ENCODE measurements around the gene SLC34A1.

SLC34A1 gene

DNA sequence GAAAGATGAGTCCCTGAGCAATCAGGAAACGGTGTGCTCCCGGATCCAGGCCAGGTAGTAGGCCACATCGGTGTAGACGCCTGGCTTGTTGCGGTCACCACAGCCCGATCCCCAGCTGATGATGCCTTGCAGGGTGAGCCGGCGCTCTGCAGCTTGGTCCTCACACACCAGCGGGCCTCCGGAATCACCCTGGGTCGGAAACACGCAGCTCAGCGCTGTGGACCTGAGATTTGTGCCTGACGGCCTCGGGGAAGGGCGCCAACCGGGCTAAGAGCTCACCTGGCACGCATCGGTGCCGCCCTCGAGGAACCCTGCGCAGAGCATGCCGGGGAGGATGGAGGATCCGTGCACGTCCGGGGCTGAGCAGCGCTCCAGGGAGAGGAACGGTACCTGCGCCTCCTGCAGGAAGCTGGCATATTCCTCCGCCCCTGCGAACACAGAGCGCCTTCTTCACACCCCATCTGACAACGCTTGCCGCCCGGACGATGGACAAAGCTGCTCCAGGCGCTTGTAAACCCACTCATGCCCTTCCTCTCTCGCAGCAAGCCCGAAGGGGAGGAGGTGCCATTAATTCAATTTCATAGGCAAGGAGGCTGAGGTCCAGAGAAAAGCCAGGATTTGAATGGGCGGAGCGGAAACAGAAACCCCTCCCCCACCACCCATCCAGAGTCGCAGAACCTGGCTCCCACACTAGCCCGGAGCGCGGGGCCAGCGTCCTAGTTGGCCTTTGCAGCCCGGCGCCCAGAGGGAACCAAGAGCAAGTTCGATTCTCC lies 18.2 kb downstream of the SLC34A1 start:
- no peaks in the 10 kb centered on the region for H3K27me3 ChIP-seq (ENCODE audit: insufficient read depth, low read depth, severe bottlenecking)
- TF ChIP-seq, protein P1, sequence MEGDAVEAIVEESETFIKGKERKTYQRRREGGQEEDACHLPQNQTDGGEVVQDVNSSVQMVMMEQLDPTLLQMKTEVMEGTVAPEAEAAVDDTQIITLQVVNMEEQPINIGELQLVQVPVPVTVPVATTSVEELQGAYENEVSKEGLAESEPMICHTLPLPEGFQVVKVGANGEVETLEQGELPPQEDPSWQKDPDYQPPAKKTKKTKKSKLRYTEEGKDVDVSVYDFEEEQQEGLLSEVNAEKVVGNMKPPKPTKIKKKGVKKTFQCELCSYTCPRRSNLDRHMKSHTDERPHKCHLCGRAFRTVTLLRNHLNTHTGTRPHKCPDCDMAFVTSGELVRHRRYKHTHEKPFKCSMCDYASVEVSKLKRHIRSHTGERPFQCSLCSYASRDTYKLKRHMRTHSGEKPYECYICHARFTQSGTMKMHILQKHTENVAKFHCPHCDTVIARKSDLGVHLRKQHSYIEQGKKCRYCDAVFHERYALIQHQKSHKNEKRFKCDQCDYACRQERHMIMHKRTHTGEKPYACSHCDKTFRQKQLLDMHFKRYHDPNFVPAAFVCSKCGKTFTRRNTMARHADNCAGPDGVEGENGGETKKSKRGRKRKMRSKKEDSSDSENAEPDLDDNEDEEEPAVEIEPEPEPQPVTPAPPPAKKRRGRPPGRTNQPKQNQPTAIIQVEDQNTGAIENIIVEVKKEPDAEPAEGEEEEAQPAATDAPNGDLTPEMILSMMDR (IDR thresholded peaks at IDR 0.05; ENCODE audit: low read depth, low read length), result peak; percentile 71
- H3K4me3 ChIP-seq (ENCODE audit: low read depth, low read length), result peak overlapping the region; percentile 51
- H3K36me3 ChIP-seq, result no peaks in the 10 kb centered on the region
- H3K9me3 ChIP-seq (ENCODE audit: severe bottlenecking), result no peaks in the 10 kb centered on the region
- peak; percentile 83 for DNase-seq
- peak overlapping the region; percentile 68 for H3K27ac ChIP-seq

DNA sequence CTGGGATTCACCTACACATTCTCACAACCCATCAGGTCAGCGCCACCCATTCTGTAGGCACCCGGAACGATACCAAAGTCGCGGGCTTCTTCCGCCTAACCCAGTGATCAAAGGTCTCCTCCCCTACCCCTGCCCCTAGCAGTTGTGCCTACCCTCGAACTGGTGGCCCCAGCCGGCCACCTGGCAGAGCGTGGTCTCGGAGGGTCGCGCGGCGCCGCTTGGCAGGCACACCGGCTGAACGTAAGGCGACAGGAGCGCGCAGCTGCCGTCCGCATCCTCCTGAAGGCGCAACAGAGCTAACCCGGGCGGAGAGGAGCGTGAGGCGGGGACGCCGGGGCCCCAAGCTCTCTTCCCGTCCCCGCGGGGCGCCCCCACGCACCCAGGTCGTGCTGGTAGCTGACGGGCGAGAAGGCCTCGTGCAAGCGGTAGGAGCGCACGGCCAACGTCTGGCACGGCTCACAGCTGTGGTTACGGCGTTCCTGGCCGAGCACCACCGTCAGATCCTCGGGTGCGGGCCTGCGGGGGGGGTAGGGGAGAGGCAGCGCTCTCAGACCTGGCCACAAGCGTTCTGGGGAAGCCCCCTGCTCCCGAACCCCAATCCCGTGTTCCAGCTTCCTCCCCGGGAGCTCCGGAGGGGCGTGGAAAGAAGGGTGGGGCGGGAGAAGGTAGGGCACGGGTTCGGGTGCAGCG lies 19.0 kb downstream of the SLC34A1 start:
- Histone ChIP-seq H3K36me3 (no peaks in the 10 kb centered on the region), H3K27me3 (ENCODE audit: insufficient read depth, low read depth, severe bottlenecking) (no peaks in the 10 kb centered on the region), H3K27ac (peak overlapping the region; percentile 68), H3K4me3 (ENCODE audit: low read depth, low read length) (peak overlapping the region; percentile 51), H3K9me3 (ENCODE audit: severe bottlenecking) (no peaks in the 10 kb centered on the region)
- peak; percentile 33 for DNase-seq
- TF ChIP-seq, protein P1 (IDR thresholded peaks at IDR 0.05; ENCODE audit: low read depth, low read length), result no peak

DNA sequence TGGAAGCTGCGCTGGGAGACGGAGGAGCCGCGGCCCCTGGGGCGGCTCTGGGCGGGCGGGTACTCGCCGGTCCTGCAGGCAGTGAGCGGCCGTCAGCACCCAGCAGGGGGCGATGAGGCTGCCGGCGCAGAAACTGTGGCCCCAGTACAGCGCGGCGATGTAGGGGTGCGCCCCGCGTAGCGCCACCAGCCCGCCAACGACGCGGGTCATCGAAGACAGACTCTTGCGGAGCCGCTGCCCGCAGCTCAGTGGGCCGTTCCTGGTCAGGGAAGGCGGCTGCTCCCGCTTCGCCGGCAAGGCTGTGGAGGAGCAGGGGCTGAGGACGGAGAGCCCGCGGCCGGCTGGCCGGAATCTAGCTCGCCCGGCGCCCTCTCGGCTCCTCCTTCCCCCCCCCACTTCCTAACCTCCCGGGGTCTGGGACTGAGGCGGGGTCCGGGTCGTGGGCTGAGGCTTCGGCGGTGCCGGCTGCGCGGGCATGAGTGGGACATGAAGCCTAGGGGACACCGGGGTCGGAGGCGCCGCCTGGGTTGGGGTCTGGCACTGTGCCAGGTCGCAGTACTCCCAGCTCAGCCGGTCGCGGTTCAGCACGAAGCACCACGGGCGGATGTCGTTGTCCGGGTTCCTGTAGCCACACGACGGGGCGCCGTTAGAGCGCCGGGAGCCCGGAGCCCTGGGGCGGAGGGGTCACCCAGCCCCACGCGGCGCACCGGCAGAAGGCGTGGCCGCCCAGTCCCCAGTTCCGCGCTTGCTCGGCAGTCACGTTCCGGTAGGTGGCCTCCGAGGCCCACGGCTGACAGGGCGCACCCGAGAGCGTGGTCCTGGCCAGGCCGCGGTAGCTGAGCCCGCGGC lies 19.8 kb downstream of the SLC34A1 start:
- H3K9me3 ChIP-seq (ENCODE audit: severe bottlenecking), result no peaks in the 10 kb centered on the region
- TF ChIP-seq, protein P1 (IDR thresholded peaks at IDR 0.05; ENCODE audit: low read depth, low read length), result peak; percentile 77
- H3K27ac ChIP-seq, result peak overlapping the region; percentile 68
- peak overlapping the region; percentile 51 for H3K4me3 ChIP-seq (ENCODE audit: low read depth, low read length)
- DNase-seq, result peak; percentile 76
- no peaks in the 10 kb centered on the region for H3K36me3 ChIP-seq
- no peaks in the 10 kb centered on the region for H3K27me3 ChIP-seq (ENCODE audit: insufficient read depth, low read depth, severe bottlenecking)

DNA sequence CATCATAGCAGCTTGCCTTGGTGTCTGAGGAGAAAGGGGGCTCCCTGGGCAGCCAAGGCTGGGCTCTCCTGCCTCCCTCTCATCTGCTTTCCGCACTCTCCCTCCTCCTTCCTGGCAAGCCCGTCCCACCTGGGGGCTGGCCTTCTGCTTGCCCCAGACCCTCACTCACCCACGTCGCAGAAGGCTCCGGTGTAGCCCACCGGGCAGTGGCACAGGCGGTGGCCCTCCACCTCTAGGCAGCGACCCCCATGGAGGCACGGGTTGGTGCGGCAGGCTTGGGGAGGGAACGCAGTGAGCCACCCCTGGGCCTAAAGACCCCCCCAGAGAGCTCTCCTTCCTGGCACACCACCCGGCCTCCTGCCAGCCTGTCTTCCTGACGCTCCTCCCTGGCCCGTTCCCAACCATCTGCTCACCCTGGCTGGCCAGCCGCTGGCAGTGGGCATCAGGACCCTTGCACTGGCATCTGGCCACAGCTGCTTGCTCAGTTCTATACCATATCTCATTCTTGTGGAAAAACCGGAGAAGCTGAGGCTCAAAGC lies 20.5 kb downstream of the SLC34A1 start:
- H3K27ac ChIP-seq, result peak overlapping the region; percentile 68
- no peak for DNase-seq
- TF ChIP-seq, protein P1 (IDR thresholded peaks at IDR 0.05; ENCODE audit: low read depth, low read length), result no peak
- no peaks in the 10 kb centered on the region for H3K27me3 ChIP-seq (ENCODE audit: insufficient read depth, low read depth, severe bottlenecking)
- no peaks in the 10 kb centered on the region for H3K9me3 ChIP-seq (ENCODE audit: severe bottlenecking)
- peak overlapping the region; percentile 51 for H3K4me3 ChIP-seq (ENCODE audit: low read depth, low read length)
- H3K36me3 ChIP-seq, result no peaks in the 10 kb centered on the region

DNA sequence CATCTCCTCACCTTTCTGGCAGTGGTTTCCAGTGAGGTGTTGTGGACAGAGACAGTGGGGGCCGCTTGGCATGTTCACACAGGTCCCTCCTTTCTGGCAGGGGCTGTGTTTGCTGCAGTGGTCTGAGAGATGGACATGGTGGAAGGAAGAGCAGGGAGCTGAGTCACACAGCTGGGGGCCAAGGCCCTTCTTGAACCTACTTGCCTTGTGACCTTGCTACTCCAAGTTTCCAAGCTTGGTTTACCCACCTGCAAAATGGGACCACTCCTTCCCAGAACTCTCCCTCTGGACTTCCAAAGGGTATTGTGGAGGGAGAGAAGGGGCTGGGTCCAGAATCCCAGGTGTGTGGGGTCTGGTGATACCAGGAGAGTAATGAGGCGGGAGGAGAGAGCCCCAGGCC lies 21.1 kb downstream of the SLC34A1 start:
- no peak for DNase-seq
- no peak overlapping the region for H3K4me3 ChIP-seq (ENCODE audit: low read depth, low read length)
- H3K9me3 ChIP-seq (ENCODE audit: severe bottlenecking), result no peaks in the 10 kb centered on the region
- no peaks in the 10 kb centered on the region for H3K36me3 ChIP-seq
- H3K27ac ChIP-seq, result no peak overlapping the region
- TF ChIP-seq, protein P1 (IDR thresholded peaks at IDR 0.05; ENCODE audit: low read depth, low read length), result no peak
- H3K27me3 ChIP-seq (ENCODE audit: insufficient read depth, low read depth, severe bottlenecking), result no peaks in the 10 kb centered on the region
